ENCODE data around the gene ICOS.

DNA sequence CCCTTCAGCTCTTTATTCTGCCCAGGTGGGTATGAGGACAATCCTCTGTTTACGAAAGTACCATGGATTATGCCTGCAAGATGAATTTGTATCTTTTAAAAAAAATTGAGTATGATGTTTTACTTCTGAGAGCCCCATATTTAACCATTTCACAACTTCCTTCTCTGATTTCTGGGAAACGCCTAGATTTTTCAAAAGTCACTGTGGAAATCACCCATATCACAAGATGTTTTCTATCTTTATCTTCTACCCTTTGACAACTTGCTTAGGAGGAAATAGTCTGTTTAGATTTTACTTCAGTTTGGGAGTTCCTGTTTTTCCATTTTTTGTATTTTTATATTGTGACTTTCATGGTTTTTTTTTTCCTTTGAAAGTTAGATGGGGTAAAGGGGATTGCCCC lies 53.0 kb downstream of the ICOS start:
- TF ChIP-seq, protein P1, sequence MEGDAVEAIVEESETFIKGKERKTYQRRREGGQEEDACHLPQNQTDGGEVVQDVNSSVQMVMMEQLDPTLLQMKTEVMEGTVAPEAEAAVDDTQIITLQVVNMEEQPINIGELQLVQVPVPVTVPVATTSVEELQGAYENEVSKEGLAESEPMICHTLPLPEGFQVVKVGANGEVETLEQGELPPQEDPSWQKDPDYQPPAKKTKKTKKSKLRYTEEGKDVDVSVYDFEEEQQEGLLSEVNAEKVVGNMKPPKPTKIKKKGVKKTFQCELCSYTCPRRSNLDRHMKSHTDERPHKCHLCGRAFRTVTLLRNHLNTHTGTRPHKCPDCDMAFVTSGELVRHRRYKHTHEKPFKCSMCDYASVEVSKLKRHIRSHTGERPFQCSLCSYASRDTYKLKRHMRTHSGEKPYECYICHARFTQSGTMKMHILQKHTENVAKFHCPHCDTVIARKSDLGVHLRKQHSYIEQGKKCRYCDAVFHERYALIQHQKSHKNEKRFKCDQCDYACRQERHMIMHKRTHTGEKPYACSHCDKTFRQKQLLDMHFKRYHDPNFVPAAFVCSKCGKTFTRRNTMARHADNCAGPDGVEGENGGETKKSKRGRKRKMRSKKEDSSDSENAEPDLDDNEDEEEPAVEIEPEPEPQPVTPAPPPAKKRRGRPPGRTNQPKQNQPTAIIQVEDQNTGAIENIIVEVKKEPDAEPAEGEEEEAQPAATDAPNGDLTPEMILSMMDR (IDR thresholded peaks at IDR 0.05; ENCODE audit: low read length): no peak
- TF ChIP-seq EZH2 (IDR thresholded peaks at IDR 0.05; ENCODE audit: borderline replicate concordance, low read length): no peak

Data from OCI-LY1 (cell line).